GM19438 (cell line): ENCODE data around the gene SNX8.
"Not testable (repeated sequence)": the region's sequence is repeated elsewhere in the genome, so short reads cannot be mapped to it uniquely, and the experiment has no call there.

Experiments used
- ATAC-seq: cut with Tn5 transposase; IDR thresholded peaks from one replicate; pipeline ENCODE4 v1.9.1; 2021; ENCODE audit warnings: low read depth; ENCODE audit not compliant: unreplicated experiment

Gene SNX8

DNA sequence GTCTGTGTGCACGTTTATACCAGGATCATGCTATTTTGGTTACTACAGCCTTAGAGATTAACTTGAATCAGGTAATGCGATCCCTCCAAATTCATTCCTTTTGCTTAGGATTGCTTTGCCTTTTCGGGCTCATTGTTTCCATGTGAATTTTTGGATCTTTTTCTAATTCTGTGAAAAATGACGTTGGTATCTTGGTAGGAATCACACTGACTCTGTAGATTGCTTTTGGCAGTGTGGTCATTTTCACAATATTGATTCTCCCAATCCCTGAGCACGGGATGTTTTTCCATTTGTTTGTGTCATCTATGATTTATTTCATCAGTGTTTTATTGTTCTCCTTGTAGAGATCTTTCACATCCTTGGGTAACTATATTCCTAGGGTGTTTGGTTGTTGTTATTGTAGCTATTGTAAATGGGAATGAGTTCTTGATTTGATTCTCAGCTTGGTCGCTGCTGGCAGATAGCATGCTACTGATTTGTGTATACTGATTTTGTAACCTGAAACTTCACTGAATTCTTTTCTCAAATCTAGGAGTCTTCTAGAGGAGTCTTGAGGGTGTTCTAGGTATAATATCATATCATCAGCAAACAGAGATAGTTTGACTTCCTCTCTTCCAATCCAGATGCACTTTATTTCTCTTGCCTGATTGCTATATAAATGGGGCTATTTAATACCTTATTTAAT, 18.2 kb downstream of the SNX8 start:
- ATAC-seq: no peak

DNA sequence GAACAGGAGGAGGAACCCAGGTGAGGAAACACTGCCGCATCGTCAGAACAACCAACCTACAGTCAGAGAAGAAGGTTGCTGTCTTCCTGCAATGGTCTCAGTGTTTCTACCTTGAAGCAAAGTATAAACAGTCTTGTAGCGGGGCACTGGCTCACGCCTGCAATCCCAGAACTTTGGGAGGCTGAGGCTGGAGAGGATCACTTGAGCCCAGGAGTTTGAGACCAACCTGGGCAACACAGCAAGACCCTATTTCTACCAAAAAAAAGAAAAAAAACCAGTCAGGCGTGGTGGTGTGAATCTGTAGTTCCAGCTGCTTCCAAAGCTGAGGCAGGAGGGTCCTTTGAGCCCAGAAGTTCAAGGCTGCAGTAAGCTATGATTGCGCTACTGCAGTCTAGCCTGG, 23.4 kb downstream of the SNX8 start:
- ATAC-seq: no peak

DNA sequence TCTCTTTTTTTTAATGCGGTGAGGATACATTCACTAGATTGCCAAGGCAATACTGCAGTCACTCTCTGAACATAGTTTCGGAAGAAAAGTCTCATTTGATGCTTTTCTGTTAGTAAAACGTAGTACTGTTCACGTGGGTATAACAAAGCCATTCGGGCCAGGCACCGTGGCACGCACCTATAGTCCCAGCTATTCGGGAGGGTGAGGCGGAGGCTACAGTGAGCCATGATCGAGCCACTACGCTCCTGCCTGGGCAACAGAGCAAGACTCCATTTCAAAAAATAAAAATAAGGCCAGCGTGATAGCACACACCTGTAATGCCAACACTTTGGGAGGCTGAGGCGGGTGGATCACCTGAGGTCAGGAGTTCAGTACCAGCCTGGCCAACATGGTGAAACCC, 24.6 kb downstream of the SNX8 start:
- no peak for ATAC-seq

- no peak for ATAC-seq
These were observed 25.1 kb downstream of the SNX8 start for GRCh38 chr7:2289111-2289586.

- no peak for ATAC-seq
These were observed 25.7 kb downstream of the SNX8 start for GRCh38 chr7:2288503-2288902.

GRCh38 chr7:2287745-2288144, 26.5 kb downstream of the SNX8 start:
- no peak for ATAC-seq

- no peak for ATAC-seq
These were observed 31.2 kb downstream of the SNX8 start for GRCh38 chr7:2283074-2283473.

DNA sequence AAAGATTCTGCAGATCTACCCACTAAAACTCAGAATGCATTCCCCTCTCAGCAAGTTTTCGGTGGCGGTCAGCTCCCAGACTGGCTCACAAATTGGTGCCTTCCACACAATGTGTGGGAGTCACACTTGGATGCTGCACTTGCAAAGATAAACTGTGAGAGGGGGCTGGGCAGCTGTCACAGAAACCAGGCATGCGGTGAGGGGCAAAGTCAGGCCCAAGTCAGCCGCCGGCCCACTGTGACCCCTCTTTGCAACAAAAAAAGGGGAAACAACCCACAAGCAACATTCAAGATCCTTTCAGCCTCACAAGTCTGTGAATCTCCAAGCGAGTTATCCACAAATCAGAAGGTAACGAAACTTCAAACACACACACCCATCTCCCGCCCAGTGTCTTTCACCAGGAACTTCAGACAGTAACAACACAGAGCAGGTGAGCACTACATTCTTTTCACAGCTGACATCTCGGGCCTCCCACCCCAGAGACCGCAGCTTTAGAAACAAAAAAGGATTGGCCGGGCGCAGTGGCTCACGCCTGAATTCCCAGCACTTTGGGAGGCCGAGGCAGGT, 32.0 kb downstream of the SNX8 start:
- ATAC-seq: no peak

DNA sequence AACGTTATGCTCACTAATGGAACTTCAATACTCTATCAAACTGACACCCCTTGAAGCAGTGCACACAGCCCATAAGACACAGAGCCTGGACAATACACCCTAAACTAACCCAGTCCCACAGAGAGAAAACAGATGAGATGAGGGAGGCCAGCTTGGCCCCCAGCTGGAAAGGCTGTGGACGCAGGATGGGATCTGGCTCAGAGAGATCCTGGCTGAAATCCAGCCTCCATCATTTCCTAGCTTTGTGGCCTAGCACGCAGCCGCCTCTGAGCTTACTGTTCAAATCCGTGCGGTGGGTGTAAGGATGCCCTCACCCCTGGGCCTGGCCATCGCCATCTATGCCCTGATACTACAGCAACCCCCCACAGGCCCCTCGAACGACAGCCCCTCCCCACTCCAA, 32.7 kb downstream of the SNX8 start:
- ATAC-seq: no peak

DNA sequence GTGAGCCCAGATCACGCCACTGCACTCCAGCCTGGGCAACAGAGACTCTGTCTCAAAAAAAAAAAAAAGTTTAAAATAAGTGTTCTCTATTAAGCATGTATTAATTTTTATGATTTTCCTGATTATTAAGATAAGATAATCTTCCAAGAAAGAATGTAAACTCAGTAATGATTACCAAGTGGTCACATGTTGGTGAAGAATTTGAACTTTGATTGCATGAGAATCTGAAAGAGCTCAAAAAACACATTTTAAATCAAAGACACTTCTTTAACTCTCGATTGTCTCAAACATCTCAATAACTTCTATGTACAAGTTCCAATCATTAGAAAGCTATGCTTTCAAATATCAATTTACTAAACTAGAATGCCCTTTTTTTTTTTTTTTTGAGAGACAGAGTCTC, 33.8 kb downstream of the SNX8 start:
- ATAC-seq: no peak

DNA sequence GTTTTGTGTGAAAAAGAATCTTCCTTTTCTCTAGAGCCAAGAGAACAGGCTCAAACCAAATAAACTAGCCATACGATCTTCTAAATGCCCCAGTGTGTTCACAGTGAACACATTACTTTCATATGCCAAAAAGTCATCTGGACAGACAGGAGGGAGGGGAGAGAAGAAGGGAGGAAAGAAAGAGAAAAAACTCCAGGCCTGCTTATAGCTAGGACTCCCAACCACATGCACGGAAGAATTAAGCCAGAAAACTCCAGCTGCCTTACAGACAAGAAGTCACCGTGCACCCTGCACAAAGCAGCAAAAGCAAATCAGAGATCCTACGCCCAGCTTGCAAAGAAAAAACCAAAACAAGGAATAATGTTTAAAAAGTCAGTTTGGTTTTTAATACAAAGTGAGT, 34.3 kb downstream of the SNX8 start:
- ATAC-seq: no peak

- ATAC-seq: no peak
These were observed 36.2 kb downstream of the SNX8 start for GRCh38 chr7:2278026-2278425.

DNA sequence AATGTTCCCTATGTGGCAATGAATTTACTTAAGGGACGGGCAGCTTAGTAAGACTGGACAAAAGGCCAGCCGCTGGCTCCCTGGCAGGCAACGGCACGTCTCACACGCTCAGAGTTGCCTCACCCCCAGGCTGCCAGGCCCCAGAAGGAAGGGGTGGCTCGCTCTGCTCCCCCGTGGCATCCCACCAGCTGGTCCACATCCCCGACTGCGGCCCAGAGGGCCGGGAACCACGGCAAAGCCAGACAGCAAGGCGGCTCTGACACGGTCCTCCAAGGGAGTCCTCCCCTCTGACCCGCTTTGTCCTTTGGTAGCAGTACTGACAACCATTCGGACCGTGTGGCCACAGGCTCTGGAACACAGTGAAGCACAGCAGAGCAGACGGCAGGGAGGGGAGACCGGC, 38.1 kb downstream of the SNX8 start:
- no peak for ATAC-seq

DNA sequence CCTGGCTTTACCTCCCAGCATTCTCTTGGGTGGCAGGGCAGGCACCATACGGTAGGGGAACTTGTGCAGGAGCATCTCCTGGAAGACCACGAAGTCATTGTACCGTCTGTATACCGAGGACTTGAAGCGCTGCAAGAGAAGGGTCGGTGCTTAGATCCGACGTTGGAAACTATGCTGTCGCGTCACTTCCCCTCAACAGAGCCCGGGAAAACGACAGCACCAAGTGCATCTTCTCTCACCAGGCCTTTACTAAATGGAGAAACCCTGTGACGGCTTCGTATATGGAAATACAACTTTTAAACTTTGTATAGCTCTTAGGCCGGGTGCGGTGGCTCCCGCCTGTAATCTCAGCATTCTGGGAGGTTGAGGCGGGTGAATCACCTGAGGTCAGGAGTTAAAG, 39.1 kb downstream of the SNX8 start:
- no peak for ATAC-seq

- ATAC-seq: no peak
These were observed 39.6 kb downstream of the SNX8 start for GRCh38 chr7:2274666-2275065.

- no peak for ATAC-seq
These were observed 40.4 kb downstream of the SNX8 start for GRCh38 chr7:2273866-2274265.

- no peak for ATAC-seq
These were observed 42.2 kb downstream of the SNX8 start for GRCh38 chr7:2272031-2272430.

GRCh38 chr7:2271273-2272026, 42.8 kb downstream of the SNX8 start:
- ATAC-seq: no peak

- no peak for ATAC-seq
These were observed 43.7 kb downstream of the SNX8 start for GRCh38 chr7:2270495-2270894.

GRCh38 chr7:2269991-2270460, 44.2 kb downstream of the SNX8 start:
- no peak for ATAC-seq

- not testable (repeated sequence) for ATAC-seq
These were observed 44.9 kb downstream of the SNX8 start for GRCh38 chr7:2269089-2269990.
